HepG2 (cell line): ENCODE measurements around the gene C22orf31. TPM values are rescaled to one million over a fixed set of nuclear protein-coding genes. Genes with fewer than 3 reads are reported as not detected.

Source experiments
- ATAC-seq: fragments of 200-7000 bp; cut with Tn5 transposase; 3 replicates; pipeline ENCODE4 v1.9.1; 2020; ENCODE audit warnings: mild to moderate bottlenecking, moderate library complexity
- BruUV-seq: library from RNA; stranded (reverse); fragments of 400-500 nt; replicated peaks from 2 replicates; lab custom pipeline; 2021; lab: Mats Ljungman, UMichigan
- CTCF ChIA-PET: fragments of 300-600 bp; formaldehyde crosslinking; extraction: SDS; loops from one replicate; lab custom pipeline; 2021; ENCODE audit warnings: low total read pairs, inconsistent platforms, low intra/inter-chr PET ratio; lab: Yijun Ruan, JAX
- POLR2A ChIA-PET: fragments of 350-600 bp; sonication (Branson Sonifier 250); formaldehyde crosslinking; loops from one replicate; lab custom pipeline; 2020; ENCODE audit warnings: antibody characterized with exemption, inconsistent platforms; lab: Yijun Ruan, JAX
- DNase-seq: peaks from one replicate; pipeline ENCODE4 v3.0.0-alpha.2; 2015; ENCODE audit warnings: low spot score
- FAIRE-seq: peaks from 3 replicates; lab custom pipeline; 2011; peaks lifted over from hg19 to GRCh38; lab: Jason Lieb, UNC
- H2AFZ ChIP-seq: one replicate; pipeline ENCODE4 v1.6.1; 2011; ENCODE audit warnings: low read length, inconsistent platforms
- H3K27ac ChIP-seq: fragments of 300-600 bp; 3 replicates; pipeline ENCODE4 v1.8.0; 2011; ENCODE audit warnings: mixed run types, mild to moderate bottlenecking, mixed read lengths, low read length, inconsistent platforms; ENCODE audit not compliant: insufficient read depth; ENCODE audit errors: extremely low read length
- H3K27me3 ChIP-seq, 2 experiments: fragments of 200-600 bp in 1 of 2; 2 replicates in 1 of 2; 3 replicates in 1 of 2; pipeline versions ENCODE4 v1.6.0 to v1.8.0; 2011; ENCODE audit warnings: low read length in 2 of 2, mild to moderate bottlenecking in 2 of 2, moderate library complexity in 2 of 2, inconsistent platforms in 1 of 2; ENCODE audit not compliant: insufficient read depth in 2 of 2, control insufficient read depth in 1 of 2
- H3K36me3 ChIP-seq, 2 experiments: fragments of 200-600 bp in 1 of 2; replicated peaks in 1 of 2; 2 replicates in 1 of 2; 3 replicates in 1 of 2; pipeline versions ENCODE4 v1.5.1 to v1.8.0; 2011; ENCODE audit warnings: low read length in 2 of 2, inconsistent platforms in 1 of 2; ENCODE audit not compliant: insufficient read depth in 2 of 2, control insufficient read depth in 1 of 2
- H3K4me1 ChIP-seq: 2 replicates; pipeline ENCODE4 v1.5.1; 2012; ENCODE audit warnings: low read length, inconsistent platforms; ENCODE audit not compliant: insufficient read depth
- H3K4me2 ChIP-seq: 2 replicates; pipeline ENCODE4 v1.6.0; 2011; ENCODE audit warnings: low read depth, low read length, inconsistent platforms
- H3K4me3 ChIP-seq, 3 experiments: fragments of 200-600 bp in 1 of 3; sonication (generic), shearing (Covaris generic) in 1 of 3; replicated peaks in 1 of 3; 2 replicates each; pipeline ENCODE4 v1.5.1; 2011 to 2016; ENCODE audit warnings: low read length in 3 of 3, inconsistent platforms in 2 of 3, low read depth in 2 of 3, mild to moderate bottlenecking in 2 of 3, control low read depth in 1 of 3, mixed read lengths in 1 of 3; ENCODE audit not compliant: insufficient read depth in 1 of 3
- H3K79me2 ChIP-seq: one replicate; pipeline ENCODE4 v1.6.1; 2011; ENCODE audit warnings: low read length, inconsistent platforms; ENCODE audit not compliant: insufficient read depth
- H3K9ac ChIP-seq: 2 replicates; pipeline ENCODE4 v1.6.0; 2011; ENCODE audit warnings: mild to moderate bottlenecking, low read depth, low read length, inconsistent platforms; ENCODE audit not compliant: insufficient read depth
- H3K9me3 ChIP-seq: 2 replicates; pipeline ENCODE4 v1.5.1; 2012; ENCODE audit warnings: mild to moderate bottlenecking, low read length
- H4K20me1 ChIP-seq: 2 replicates; pipeline ENCODE4 v1.6.0; 2011; ENCODE audit warnings: inconsistent platforms, mild to moderate bottlenecking, low read length, moderate library complexity; ENCODE audit not compliant: insufficient read depth
- MZF1 ChIP-seq: sonication (generic); formaldehyde crosslinking; IDR thresholded peaks from 2 replicates; pipeline ENCODE4 v1.8.1; 2023; ENCODE audit warnings: mild to moderate bottlenecking, missing genetic modification reagents, borderline replicate concordance
- SOX6 ChIP-seq, 2 experiments: fragments of 450-650 bp in 1 of 2; sonication (generic) in 1 of 2; formaldehyde crosslinking in 1 of 2; IDR thresholded peaks; 2 replicates each; pipeline versions ENCODE4 v1.4.0 to v1.6.1; 2017 to 2020; ENCODE audit warnings: antibody characterized with exemption in 1 of 2, mild to moderate bottlenecking in 1 of 2, missing genetic modification reagents in 1 of 2
- TEAD3 ChIP-seq: optimal IDR thresholded peaks from 2 replicates; pipeline ENCODE3; 2016; ENCODE audit warnings: borderline replicate concordance
- ZNF615 ChIP-seq: sonication (generic); formaldehyde crosslinking; IDR thresholded peaks from 2 replicates; pipeline ENCODE4 v1.5.0; 2020; ENCODE audit warnings: mild to moderate bottlenecking, missing genetic modification reagents, borderline replicate concordance
- ZNF709 ChIP-seq: sonication (generic); formaldehyde crosslinking; IDR thresholded peaks from 2 replicates; pipeline ENCODE4 v1.5.0; 2020; ENCODE audit warnings: mild to moderate bottlenecking, missing genetic modification reagents
- WGBS: methylation state at CpG from one replicate; pipeline ENCODE4 v1.1.6; 2017; ENCODE audit warnings: low lambda C conversion rate; 5-methylcytosine and 5-hydroxymethylcytosine counted together
- in situ Hi-C: cut with HindIII; loops from 2 replicates; pipeline ENCODE4 v1.10.0; 2017; ENCODE audit warnings: low pct_unique_long_range_greater_than_20kb; ENCODE audit not compliant: extremely low pct_ligation_motif_present
- intact Hi-C: fragments of 100-400 bp; cut with micrococcal nuclease; formaldehyde crosslinking; loops from one replicate; pipeline ENCODE4 v1.10.0; 2022; ENCODE audit not compliant: unreplicated experiment
- polyA plus RNA-seq, 8 experiments: library from polyadenylated mRNA; depleted of rRNA in 3 of 8; stranded (reverse) in 7 of 8; unstranded in 1 of 8; fragments of >200 nt; fragmentation: Illumina TruSeq in 4 of 8; extraction: Trizol in 4 of 8; gene quantifications; 2 replicates each; pipeline versions ENCODE4 v1.2.1 to v1.2.3, GENCODE V29; 2011 to 2016; ENCODE audit warnings: low read depth in 4 of 8, missing spikeins in 1 of 8, mixed read lengths in 1 of 8; ENCODE audit not compliant: insufficient read depth in 1 of 8
- total RNA-seq, 5 experiments: library from RNA; depleted of rRNA; stranded (reverse); fragments of >200 nt; fragmentation: Illumina TruSeq; extraction: Trizol; gene quantifications; 2 replicates each; pipeline ENCODE4 v1.2.3, GENCODE V29; 2016; ENCODE audit warnings: low read depth in 1 of 5
- TF ChIP-seq, protein P1 (sequence below): sonication (generic); formaldehyde crosslinking; IDR thresholded peaks from 2 replicates; pipeline ENCODE4 v1.4.0; 2020; ENCODE audit warnings: mild to moderate bottlenecking, missing genetic modification reagents

The C22orf31 gene
- total and polyA plus RNA-seq, 2 of the 13 experiments (the other 11 are each of a cell fraction or from before 2014, with no cell fraction given), result not detected

GRCh38 chr22:29062286-29062821 is 723 bp upstream of the C22orf31 start (continued):
- TF ChIP-seq SOX6 (IDR thresholded peaks at IDR 0.05), result no peak
- TF ChIP-seq SOX6 (CRISPR knock-in tag; IDR thresholded peaks at IDR 0.05), result peak; percentile 20; the same call in 1 of the 2 replicates
- peak; percentile 19 for TF ChIP-seq TEAD3 (CRISPR knock-in tag)
- no peak for TF ChIP-seq MZF1

- Histone ChIP-seq H2AFZ (no peak overlapping the region), H3K36me3 (no peaks in the 10 kb centered on the region), H3K27me3 (0 out of 5 replicates have a peak, but pooled peaks cover 0 to 1% of the 10 kb centered on the region in 2 experiments), H3K4me1 (peaks cover 47% of the 10 kb centered on the region), H4K20me1 (no peaks in the 10 kb centered on the region), H3K4me3 (no peak overlapping the region), H3K79me2 (no peaks in the 10 kb centered on the region), H3K27ac (no peak overlapping the region), H3K9ac (no peak overlapping the region), H3K9me3 (no peaks in the 10 kb centered on the region), H3K4me2 (no peak overlapping the region)
- no peak for TF ChIP-seq ZNF615 (CRISPR knock-in tag)
- TF ChIP-seq ZNF709 (CRISPR knock-in tag), result no peak
- TF ChIP-seq, protein P1, sequence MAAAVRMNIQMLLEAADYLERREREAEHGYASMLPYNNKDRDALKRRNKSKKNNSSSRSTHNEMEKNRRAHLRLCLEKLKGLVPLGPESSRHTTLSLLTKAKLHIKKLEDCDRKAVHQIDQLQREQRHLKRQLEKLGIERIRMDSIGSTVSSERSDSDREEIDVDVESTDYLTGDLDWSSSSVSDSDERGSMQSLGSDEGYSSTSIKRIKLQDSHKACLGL (CRISPR knock-in tag), result no peak
- ATAC-seq (no peak), DNase-seq (no peak), FAIRE-seq (no peak)
- in situ Hi-C loops, result no loop called here
- POLR2A ChIA-PET, result no interaction called here
- 74% methylated on average over 7 of the region's 7 CpGs for WGBS
- CTCF ChIA-PET, result no interaction called here
- BruUV-seq, result no TSS peak
- intact Hi-C loops, result no loop called here
Observed at GRCh38 chr22:29060931-29061330, 700 bp downstream of the C22orf31 start.
